NT2/D1 (cell line): ENCODE measurements around the gene RNF121.

Experiments
- DNase-seq: peaks from one replicate; pipeline ENCODE4 v3.0.0-alpha.2; 2011; ENCODE audit warnings: low read depth, low spot score
- H3K27me3 ChIP-seq: 2 replicates; pipeline ENCODE4 v1.6.0; 2011; ENCODE audit warnings: mild to moderate bottlenecking; ENCODE audit not compliant: insufficient read length, insufficient read depth
- H3K36me3 ChIP-seq: 2 replicates; pipeline ENCODE4 v1.6.1; 2011; ENCODE audit warnings: mild to moderate bottlenecking, low read length, mixed read lengths; ENCODE audit not compliant: insufficient read depth, insufficient read length
- H3K4me1 ChIP-seq: 2 replicates; pipeline ENCODE4 v1.5.1; 2011; ENCODE audit not compliant: insufficient read depth, insufficient read length
- H3K4me3 ChIP-seq: 2 replicates; pipeline ENCODE4 v1.5.1; 2011; ENCODE audit warnings: low read depth; ENCODE audit not compliant: insufficient read length
- H3K9ac ChIP-seq: 2 replicates; pipeline ENCODE4 v1.6.0; 2011; ENCODE audit warnings: low read depth; ENCODE audit not compliant: insufficient read length
- H3K9me3 ChIP-seq: 2 replicates; pipeline ENCODE4 v1.5.1; 2011; ENCODE audit warnings: mild to moderate bottlenecking, low read length; ENCODE audit not compliant: insufficient read depth
- SUZ12 ChIP-seq: IDR thresholded peaks from 2 replicates; pipeline ENCODE4 v1.6.1; 2011; ENCODE audit not compliant: insufficient read length, insufficient read depth; ENCODE audit errors: extremely low read depth
- YY1 ChIP-seq: IDR thresholded peaks from 2 replicates; pipeline ENCODE4 v1.6.1; 2011; ENCODE audit not compliant: insufficient read length, insufficient read depth
- ZNF274 ChIP-seq: IDR thresholded peaks from 2 replicates; pipeline ENCODE4 v1.6.1; 2011; ENCODE audit warnings: mild to moderate bottlenecking, low read depth, low read length

The RNF121 gene

DNA sequence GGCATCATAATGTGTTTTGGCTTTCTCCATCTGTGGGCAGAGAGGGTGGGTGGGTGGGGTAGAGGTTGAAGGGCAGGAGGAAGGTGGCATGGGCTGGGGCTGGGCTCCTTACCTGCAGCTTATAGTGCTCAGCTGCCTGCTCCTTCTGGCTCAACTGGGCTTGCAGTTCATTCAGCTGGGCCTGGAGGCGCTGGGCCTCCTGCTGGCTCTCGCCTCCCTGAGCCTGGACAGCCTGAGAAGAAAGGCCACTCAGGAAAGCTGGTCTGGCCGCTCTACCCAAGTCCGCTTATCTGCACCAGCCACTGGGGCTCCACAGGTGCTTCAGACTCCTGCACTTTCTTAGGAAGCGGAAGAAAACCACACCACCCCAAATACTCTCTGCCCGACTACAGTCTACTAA, 80.3 kb downstream of the RNF121 start:
- Histone ChIP-seq H3K9me3 (no peaks in the 10 kb centered on the region), H3K27me3 (no peaks in the 10 kb centered on the region), H3K4me1 (peaks cover 6% of the 10 kb centered on the region), H3K9ac (no peak overlapping the region), H3K36me3 (peaks cover 96% of the 10 kb centered on the region), H3K4me3 (no peak overlapping the region)
- DNase-seq: no peak
- no peak for TF ChIP-seq YY1
- TF ChIP-seq ZNF274: no peak
- TF ChIP-seq SUZ12: no peak

DNA sequence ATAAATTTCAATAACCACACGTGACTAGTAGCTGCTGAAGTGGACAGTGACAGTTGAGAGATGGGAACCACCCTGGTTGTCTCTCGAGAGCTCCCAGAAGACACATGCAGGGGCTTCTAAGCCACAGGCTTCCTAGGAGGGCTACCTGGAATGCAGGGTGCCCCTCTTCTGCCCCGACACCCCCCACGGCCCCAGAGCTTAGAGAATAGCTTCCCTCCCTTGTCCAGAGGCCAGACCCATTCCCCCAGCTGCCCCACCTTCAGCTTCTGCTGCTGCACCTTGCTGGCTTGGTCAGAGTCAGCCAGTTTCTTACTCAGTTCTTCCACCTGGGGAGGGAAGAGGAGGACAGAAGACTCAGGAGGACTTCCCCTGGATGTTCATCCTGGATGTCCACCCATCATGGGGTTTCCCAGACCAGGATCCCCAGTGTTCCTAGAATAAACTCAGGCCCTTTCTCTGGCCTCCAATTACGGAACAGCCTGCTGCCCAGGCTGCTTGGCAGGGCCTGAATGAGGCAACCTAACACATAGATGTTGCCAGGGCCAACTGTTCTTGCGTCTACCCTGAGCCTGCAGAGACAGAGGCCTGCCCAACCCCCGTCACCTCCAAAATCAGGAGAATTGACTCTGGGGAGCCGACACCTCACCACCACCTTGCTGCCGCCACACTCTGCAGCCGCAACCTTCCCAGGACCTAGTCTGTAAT, 81.8 kb downstream of the RNF121 start:
- H3K9ac ChIP-seq: no peak overlapping the region
- H3K4me3 ChIP-seq: no peak overlapping the region
- no peak for DNase-seq
- TF ChIP-seq ZNF274 (no peak), SUZ12 (no peak), YY1 (no peak)
- peaks cover 96% of the 10 kb centered on the region for H3K36me3 ChIP-seq
- no peaks in the 10 kb centered on the region for H3K9me3 ChIP-seq
- H3K4me1 ChIP-seq: peaks cover 6% of the 10 kb centered on the region
- no peaks in the 10 kb centered on the region for H3K27me3 ChIP-seq

DNA sequence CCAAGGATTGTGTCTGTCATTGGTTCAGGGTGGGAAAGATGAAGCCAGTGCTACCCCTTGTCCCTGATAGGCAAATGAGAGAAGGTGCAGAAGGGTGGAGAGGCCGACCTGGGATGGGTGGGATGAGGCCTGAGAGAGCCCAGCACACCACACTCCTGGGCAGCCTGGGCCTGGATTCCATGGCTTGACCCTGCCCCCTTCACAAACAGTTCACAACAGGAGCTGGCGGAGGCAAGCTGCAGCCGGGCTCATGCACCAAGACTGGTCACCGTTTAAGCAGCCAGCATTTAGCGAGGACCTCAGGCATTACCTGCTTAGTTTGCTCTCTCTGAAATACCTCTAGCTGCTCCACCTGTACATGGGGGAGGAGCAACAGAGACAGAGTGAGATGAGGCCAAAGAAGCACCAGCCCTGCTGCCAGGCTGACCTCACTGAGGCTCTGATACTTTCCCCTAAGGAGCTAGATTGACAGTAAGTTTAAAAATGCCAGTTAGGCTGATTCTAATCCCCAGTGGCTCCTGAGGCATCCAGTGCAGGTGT, 83.3 kb downstream of the RNF121 start:
- Histone ChIP-seq H3K9ac (no peak overlapping the region), H3K27me3 (no peaks in the 10 kb centered on the region), H3K36me3 (peaks cover 95% of the 10 kb centered on the region), H3K4me3 (no peak overlapping the region), H3K4me1 (peaks cover 6% of the 10 kb centered on the region), H3K9me3 (no peaks in the 10 kb centered on the region)
- TF ChIP-seq SUZ12 (no peak), ZNF274 (no peak), YY1 (no peak)
- no peak for DNase-seq

GRCh38 chr11:72012897-72013721, 84.3 kb downstream of the RNF121 start:
- peak overlapping the region; percentile 42 for H3K9ac ChIP-seq
- no peaks in the 10 kb centered on the region for H3K27me3 ChIP-seq
- H3K9me3 ChIP-seq: no peaks in the 10 kb centered on the region
- H3K4me1 ChIP-seq: peaks cover 6% of the 10 kb centered on the region
- TF ChIP-seq YY1 (no peak), SUZ12 (no peak), ZNF274 (no peak)
- H3K36me3 ChIP-seq: peaks cover 96% of the 10 kb centered on the region
- H3K4me3 ChIP-seq: no peak overlapping the region
- no peak for DNase-seq

DNA sequence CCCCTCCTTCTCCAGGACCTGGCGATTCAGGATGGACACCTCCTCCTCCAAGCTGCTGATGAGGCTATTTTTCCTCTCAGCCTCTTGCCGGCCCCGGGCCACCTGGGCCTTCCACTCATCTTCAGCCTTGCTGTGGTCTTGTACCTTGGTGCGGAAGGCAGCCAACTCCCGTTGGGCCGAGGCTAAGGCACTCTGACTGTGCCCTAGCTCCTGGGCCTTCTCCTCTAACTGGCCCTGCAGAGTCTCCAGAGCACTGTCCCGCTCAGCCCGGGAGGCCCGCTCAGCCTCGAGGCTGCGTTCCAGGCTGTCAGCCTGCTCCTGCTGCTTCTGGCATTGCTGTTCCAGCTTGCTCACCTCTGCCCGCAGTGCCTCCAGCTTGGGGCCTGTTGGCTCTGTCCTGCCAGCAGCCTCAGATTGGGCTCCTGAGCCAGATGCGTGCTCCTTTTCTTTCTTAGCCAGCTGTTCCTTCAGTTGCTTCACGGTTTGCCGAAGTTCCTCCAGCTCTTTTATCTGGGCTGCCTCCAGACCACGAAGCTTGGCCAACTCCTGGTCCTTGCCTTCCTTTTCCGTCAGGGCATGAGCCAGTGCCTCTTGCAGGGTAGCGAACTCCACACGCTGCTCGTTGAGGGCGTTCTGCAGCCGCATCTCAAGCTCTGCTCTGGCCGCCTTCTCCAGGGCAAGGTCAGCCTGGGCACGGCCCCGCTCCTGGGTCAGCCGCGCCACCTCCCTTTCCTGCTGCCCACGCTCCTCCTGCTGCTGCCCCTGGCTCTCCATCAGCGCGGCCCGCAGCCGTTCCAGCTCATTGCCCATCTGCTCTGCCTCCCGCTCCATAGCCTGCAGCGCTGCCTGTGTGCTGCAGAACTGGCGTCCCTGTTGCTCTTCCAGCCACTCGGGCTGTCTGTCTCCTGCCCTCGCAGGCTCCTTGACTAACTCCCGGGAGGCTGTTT, 85.2 kb downstream of the RNF121 start:
- no peaks in the 10 kb centered on the region for H3K27me3 ChIP-seq
- peaks cover 97% of the 10 kb centered on the region for H3K36me3 ChIP-seq
- no peaks in the 10 kb centered on the region for H3K9me3 ChIP-seq
- peak overlapping the region; percentile 42 for H3K9ac ChIP-seq
- no peak overlapping the region for H3K4me3 ChIP-seq
- DNase-seq: no peak
- peaks cover 6% of the 10 kb centered on the region for H3K4me1 ChIP-seq
- TF ChIP-seq YY1 (no peak), SUZ12 (no peak), ZNF274 (no peak)

DNA sequence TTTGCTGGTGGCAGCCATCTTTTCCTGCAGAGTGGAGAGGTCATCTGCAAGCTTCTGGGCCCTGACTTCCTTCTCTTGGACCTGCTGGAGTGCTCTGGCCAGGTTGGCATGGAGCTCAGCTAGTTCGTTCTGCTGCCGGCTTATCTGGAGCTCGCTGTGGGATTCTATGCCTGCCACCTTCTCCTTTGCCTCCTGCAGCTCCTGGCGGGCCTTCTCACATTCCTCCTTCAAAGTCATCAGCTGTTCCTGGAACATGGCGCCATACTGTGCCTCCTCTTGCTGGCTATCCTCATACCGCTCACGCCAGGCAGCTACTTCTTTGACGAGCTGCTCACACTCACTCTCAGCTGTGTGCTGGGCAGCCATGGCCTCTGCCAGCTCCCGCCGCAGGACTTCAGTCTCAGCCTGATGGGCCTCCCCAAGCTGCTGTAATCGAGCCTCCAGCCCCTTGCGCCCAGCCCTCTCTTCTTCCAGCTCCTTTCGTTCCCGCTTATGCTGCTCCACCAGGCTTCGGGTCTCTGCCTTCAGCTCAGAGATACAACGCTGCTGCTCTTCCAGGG, 86.0 kb downstream of the RNF121 start:
- Histone ChIP-seq H3K9me3 (no peaks in the 10 kb centered on the region), H3K4me1 (peaks cover 6% of the 10 kb centered on the region), H3K27me3 (no peaks in the 10 kb centered on the region), H3K4me3 (no peak overlapping the region), H3K9ac (no peak overlapping the region), H3K36me3 (peaks cover 99% of the 10 kb centered on the region)
- DNase-seq: no peak
- TF ChIP-seq ZNF274 (no peak), YY1 (no peak), SUZ12 (no peak)
